ENCODE measurements around the gene LSM14B.

GRCh38 chr20:62165762-62166399, 43.6 kb downstream of the LSM14B start:
- TF ChIP-seq CTCF (IDR thresholded peaks at IDR 0.05) (no peak), EP300 (IDR thresholded peaks at IDR 0.05) (no peak)

All from suprapubic skin (tissue), 3 donors.